GM19240 (cell line): ENCODE data around the gene KAT8.
"Not testable (repeated sequence)": the region's sequence is repeated elsewhere in the genome, so short reads cannot be mapped to it uniquely, and the experiment has no call there.

ENCODE experiments used
- DNase-seq: peaks from one replicate; pipeline ENCODE4 v3.0.0; 2011; ENCODE audit warnings: low spot score; ENCODE audit not compliant: insufficient read length

Gene KAT8

DNA sequence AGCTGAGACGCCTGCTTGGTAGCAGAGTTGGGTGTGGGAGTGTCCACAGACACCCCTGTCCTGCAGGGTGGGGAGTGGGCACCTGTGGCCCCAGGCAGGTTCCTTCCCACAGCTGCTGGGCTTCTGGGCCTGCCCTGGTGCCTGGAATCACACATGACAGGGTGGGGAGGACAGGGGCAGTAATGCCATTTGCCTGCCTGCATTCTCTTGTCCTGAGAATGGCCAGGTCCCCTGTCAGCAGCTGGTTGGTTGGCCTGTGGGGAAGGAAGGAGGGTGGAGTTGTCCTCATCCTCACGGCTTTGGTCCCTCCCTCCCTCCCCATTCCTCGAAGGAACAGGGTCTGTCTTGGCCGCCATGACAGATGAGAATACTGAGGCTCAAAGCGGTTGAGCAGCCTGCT is 33.9 kb upstream of the KAT8 start:
- no peak for DNase-seq

DNA sequence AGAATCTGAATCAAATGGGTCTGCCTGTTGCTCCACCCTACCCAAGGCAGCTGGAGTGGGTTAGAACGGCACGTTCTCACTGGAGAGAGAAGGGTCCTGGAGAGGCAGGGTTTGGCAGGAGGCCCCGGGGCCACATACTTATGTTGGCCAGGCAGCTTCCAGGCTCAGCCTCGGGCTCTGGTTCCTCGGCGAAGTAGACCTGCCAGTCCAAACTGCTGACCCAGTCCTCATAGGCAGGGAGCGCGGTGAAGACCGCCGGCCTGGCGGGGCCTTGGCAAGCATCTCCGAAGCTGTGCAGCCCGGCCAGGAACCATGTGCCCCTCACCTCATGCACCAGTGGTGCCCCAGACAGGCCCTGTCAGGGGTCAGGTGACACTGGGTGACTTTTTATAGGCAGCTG is 33.5 kb upstream of the KAT8 start:
- DNase-seq, result no peak

DNA sequence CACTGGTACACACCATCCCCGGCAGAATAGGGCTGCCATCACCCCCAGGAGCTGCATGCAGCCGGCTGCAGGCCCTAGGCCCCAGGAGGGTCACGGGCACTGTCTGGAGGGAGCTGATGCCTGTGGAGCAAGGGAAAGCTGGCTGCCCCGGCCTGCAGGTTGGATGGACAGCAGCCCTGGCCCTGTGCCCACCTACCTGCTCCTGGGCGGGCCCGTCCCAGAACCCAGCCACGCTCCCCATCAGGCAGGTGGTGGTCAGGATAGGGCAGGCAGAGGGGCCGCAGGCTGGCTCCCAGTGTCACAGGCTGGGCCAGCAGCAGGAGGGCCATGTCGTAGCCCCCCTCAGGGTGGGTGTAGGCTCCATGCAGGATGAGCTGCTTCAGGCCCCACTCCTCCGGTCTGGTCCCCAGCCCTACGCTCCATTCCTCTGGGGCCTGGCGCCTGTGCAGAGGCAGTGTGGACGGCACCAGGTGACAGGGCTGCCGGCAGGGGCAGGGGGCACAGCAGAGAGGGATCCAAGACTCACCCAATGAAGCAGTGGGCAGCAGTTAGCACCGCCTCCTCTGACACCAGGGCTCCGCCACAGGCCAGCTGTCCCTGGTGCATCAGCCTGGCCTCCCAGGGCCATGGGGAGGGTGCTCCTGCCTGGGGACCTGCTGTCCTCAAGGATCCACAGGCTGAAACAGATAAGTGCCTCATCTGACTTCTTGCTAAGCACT is 32.7 kb upstream of the KAT8 start:
- DNase-seq, result no peak

DNA sequence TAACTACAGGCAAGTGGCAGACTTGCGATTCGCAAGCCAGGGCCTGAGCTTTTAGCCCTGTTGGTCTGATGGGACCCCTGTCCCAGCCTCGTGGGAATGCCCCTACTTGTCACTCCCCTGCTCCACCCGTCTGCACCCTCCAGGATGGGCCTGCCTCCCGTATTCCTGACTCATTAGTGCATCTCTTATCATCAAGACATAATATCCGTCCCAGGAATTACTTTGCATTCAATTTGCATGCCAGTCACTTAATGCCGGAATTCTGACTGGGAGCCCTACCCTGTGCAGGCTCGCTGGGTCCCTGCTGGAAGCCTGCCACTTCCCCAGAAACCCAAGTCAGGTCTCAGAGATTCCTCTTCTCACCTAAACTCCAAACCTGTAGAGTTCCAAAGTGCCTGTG is 32.1 kb upstream of the KAT8 start:
- DNase-seq, result no peak

DNA sequence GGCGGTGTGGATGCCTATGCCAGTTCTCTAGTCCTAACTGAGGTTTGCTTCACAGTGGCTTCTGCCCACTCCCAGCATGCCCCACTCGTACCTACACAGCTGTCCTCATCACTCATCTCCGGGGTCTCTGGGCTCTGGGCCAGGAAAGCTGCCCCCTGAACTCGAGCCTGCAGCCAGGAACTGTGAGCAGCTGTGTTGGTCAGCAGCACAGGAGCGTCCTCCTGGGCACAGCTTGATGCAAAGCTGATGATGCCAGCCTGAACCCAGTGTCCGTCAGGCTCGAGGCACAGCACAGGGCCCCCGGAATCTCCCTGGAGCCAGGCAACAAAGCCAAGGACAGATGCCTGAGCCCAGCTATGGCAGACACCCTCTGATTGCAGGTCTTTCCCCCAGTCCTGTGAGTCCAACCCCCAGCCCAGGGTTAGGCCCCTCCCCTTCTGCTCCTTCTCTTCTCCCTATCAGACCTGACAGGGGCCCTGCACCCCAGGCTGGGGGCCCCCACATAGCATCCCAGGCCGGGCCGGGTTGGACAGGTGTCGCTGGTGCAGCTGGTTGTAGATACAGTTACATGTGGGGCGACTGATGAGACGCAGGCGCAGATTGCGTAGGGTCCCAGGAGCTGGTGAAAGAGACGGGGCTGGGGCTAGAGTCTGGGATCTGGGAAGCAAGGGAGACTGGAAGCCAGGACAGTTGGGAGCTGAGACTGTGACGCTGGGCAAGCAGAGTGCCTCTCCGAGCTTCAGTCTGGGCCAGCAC is 31.4 kb upstream of the KAT8 start:
- DNase-seq, result no peak

DNA sequence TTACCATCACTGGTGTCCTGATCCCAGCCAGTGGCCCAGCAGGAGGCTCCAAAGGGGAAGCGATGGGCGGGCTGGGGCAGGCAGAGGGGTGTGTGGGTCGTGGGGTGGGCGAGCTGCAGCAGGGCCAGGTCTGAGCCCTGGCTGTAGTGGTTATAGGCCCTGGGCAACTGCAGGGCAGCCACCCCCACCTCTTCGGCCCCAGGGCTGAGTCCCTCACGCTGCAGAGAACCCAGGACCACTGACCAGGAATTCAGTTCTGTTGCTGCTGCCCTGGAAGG is 30.9 kb upstream of the KAT8 start:
- DNase-seq, result no peak

DNA sequence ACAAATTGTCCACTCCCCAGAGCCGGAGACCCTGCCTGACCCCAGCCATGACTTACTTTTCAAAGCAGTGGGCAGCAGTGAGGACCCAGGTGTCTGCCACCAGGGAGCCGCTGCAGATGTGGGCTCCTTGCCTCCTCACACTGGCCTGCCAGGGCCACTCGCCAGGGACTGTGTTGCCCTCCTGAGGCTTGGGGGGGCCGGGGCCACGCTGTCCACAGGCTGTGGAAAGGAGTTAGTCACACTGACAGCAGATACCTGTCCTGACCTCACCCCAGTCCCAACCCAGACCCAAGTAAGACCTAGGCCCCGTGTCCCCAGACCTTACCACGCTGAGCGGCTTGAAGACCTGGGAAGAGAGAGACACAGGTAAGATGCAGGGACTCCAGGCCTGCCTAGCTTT is 30.0 kb upstream of the KAT8 start:
- DNase-seq, result no peak

DNA sequence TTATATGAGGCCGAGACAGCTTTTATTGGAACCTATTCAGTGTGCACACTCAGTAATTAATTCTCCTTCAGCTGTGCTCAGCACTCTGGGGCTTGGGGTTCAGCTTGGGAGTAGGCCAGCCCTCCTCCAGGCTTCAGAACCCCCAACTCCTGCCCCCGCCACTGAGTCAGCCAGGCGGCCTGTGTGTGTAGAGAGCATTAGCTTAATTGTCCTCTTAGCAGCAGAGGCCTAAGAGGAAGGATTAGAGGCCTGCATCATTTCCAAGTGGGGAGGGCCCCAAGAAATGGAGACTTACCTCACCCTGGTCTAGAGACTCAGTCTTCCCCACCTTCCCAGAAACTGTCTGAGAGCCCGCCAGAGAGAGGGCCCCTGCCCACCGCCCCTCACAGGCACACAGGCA is 29.5 kb upstream of the KAT8 start:
- no peak for DNase-seq

DNA sequence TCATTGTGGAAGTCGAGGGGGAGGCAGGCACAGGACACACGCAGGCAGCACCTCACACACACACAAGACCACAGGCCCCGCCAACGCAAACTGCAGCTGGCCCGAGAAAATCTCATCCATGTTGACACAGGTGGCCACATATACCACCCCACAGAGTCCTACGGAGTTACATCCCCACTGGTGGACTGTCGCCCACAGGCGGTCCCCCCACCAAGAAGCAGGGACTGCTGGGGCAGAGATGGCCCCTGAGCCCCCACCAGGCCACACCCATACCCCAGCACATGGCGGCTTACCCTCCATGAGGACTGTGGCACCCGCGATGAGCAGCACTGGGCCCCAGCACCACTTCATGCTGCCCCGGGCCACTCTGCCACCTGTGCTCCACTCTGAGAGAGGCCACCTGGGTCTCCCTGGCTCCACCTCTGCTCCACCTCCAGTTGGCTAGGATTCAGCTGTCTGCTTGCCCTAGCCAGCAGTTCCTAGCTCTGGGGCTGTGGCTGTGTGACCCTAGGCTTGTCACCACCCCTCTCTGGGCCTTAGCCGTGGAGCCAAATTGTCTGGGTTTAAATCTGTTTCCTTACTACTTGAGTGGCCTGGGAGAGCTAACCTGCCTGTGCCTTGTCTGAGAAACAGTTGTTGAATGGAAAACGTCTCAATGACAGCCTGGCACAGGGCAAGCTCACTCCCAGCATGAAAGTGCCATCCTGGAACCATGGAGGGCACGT is 28.8 kb upstream of the KAT8 start, which contains the start of gene PRSS53:
TSS of gene PRSS53 (minus strand) at position 485 of the 725 bp plus-strand sequence. CDS start at position 351, 134 bp downstream.
- DNase-seq, result no peak

DNA sequence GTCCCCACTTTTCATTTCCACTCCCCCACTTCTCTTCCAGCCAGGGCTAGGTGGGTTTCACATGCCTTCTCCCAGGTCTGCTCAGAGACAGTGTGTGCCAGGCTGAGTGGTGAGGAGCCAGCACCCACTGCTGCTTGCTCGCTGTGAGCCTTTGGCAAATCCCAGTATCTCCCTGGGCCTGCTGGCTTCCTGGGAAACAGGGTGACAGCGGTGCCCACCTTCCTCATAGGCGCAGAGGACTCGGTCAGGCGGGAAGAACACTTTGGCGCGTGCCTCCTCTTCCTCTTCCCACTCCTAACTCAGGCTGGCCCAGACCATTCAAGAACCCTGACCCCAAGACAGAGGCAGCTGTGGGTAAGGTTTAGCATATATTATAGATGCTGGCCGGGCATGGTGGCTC is 28.3 kb upstream of the KAT8 start:
- no peak for DNase-seq

DNA sequence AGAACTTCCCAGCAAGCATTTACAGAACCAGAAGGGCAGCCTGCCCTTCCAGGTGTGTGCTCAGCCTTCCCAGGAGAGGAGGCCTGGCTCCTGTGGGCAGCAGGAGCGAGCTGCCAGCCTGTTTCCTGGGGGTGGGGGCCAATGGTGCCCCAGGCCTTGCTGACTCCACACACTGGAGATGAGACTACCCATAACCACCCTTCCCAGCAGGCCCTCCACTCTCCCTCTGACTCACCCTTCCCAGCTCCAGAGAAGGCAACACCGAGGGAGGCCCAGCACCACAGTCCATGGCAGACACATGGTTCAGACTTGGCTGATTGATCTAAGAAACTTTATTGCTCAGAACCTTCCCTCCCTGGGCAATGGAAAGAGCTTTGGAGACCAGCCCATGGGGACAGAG is 26.9 kb upstream of the KAT8 start:
- DNase-seq, result no peak

DNA sequence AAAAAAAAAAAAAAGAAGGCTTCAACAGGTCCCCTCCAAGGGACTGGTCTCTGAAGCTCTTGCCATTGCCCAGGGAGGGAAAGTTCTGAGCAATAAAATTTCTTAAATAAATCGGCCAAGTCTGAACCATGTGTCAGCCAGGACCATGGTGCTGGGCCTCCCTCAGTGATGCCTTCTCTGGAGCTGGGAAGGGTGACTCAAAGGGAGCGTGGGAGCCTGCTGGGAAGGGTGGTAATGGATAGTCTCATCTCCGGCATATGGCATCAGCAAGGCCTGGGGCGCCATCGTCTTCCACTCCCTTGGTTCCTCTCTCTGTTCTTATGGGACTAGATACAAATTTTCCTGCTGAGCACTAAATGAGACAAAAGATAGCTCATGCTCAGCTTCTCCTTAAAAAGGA is 25.1 kb upstream of the KAT8 start:
- DNase-seq, result no peak

DNA sequence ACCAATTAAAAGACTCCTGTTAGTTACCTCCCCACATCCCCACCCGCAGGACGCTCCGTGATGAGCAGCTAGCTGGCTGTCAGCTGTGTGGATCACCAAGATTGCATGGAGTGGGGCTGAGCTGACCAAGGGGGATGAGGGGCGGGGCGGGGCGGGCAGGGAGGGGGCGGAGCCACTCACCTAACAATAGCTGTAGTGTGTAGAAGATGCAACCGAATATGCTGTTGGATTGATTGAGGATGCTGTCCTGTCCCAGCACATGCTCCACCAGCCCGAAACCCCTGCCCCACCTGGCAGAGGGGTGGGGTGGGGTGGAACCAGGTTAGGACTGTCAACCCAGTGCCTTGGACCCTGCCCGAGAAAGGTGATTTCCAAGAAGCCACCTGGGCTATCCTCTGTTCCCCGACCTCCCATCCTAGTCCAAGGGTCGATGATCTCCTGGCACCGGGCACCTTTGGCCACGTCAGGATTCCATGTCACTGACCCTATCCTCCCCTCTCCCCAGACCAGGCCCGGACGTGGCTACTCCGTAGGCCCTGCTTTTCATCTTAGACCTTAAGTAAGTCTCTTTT is 24.2 kb upstream of the KAT8 start:
- no peak for DNase-seq

DNA sequence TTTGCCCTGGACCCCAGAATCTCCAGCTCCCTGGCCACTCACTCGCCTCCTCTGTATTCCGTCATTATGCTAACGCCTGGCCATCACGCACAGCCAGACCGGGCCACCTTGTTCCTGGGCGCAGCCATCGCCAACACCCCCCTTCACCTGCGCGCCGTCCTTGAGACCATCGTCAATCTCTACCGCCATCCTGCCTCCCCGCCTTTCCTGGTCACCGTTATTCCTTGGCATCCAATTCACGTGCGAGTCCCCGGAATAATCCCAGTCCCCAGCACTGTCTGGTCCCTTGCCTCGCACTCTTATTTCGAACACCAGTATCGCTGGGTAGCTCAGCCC is 23.4 kb upstream of the KAT8 start:
- DNase-seq, result no peak

DNA sequence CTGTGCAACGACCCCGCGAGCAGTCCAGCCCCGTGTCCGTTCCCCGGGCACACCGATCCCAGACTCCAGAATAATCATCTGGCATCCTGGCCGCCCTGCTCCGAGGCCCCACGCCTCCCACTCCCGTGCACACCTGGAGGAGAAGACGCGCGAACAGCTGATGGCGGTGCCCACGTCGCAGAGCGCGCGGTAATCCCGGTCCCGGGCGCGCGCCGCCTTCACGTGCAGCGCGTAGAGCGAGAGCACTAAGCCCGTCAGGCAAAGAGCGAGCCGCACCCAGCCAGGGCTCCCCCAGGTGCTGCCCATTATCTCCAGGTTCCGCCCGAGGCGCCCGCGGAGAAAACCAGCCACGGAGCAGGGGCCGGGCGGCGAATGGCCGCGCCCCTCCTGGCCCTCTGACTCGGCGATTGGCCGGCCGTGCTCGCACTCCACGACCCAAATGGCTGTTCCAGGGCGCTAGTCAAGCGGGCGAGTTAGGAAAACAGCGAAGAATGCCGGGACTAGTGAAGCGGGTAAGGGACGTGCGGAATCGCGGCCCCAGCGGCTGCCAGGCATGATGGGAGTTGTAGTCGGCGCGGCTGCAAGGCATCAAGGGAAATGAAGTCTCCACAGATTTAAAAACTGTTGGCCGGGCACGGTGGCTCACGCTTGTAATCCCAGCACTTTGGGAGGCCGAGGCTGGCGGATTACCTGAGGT is 22.9 kb upstream of the KAT8 start, which contains the start of gene VKORC1:
TSS of gene VKORC1 (minus strand) at position 374 of the 697 bp plus-strand sequence. CDS start at position 306, 68 bp downstream.
- DNase-seq, result peak; percentile 88

DNA sequence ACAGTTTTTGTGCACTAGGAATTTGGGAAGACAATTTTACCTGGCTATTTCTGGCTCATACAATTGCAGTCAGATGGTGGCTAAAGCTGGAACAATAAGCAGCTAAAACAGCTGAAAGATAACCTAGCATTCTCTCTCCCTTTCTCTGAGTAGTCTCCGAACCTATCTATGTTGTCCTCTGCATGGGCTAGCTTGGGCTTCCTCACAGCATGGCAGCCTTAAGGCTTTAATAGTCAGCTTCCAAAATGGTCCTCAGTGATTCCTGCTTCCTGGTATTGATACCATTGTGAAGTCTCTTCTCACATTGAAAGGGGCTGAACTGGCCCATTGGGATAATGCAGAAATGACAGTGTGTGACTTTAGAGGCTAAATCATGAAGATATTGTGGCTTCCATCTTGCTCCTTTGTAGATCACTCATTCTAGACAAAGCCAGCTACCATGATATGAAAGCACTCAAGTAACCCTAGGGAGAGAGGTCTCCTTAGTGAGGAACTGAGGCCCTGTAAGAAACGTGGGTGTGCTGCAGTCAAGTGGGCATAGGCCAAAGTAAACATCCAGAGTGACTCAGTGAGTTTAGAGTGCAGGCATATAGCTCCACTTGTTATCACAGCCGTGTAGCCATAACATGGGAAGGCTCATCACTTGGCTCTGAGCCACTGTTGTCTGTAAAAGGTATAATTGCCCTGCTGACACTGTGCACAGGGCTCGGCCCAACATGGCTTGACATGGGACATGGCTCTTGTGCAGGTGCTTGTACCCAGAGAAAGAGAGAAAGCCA is 17.4 kb upstream of the KAT8 start:
- DNase-seq, result no peak

DNA sequence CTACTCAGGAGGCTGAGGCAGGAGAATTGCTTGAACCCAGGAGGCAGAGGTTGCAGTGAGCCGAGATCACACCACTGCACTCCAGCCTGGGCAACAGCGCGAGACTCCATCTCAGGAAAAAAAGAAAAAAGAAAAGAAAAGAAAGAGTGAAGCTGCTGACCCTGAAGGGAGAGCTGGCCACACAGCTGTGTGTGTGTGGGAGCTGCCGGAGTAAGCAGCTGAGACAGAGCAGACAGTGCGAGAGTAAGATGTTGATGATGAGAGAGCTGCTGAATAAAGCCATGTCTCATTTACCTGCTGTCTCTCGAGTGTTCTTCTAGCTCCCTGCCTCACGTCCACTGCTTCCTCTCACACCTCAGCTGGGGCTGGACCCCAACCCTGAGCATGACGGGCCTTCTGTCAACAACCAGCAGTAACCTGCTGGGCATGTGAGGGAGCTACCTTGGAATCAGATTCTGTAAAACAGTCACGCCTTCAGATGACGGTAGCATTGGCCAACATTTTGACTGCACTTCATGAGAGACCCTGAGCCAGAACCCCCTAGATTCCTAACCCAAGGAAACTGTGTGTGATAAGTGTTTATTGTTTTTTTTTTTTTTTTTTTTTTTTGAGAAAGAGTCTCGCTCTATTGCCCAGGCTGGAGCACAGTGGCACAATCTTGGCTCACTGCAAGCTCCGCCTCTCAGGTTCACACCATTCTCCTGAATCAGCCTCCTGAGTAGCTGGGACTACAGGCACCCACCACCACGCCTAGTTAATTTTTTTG is 16.4 kb upstream of the KAT8 start:
- not testable (repeated sequence) for DNase-seq

DNA sequence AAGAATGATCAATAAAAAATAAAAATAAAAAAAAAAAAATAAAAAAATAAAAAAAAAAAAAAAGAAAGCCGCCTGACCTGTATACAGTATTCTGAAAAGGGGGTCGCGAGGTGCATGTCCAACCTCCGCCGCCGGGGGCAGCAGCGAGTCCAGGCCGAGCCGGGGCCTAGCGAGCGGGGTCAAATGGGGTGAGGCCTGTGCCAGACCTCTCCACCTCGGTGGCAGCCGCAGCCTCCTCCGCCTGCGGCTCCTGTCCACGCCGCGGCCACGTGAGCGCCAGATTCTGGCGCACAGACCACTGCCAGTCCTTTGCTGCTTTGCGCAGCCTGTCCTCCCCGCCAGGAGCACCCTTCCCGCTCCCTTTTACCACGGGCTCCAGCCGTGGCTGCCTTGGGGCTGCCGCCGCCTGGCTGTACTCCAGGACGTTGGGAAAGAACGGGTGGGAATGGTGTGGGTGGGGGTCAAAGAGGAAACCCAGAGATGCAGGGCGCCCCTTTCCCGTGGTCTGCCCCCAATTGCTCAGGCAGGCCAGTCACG is 11.7 kb upstream of the KAT8 start:
- DNase-seq, result peak; percentile 78

DNA sequence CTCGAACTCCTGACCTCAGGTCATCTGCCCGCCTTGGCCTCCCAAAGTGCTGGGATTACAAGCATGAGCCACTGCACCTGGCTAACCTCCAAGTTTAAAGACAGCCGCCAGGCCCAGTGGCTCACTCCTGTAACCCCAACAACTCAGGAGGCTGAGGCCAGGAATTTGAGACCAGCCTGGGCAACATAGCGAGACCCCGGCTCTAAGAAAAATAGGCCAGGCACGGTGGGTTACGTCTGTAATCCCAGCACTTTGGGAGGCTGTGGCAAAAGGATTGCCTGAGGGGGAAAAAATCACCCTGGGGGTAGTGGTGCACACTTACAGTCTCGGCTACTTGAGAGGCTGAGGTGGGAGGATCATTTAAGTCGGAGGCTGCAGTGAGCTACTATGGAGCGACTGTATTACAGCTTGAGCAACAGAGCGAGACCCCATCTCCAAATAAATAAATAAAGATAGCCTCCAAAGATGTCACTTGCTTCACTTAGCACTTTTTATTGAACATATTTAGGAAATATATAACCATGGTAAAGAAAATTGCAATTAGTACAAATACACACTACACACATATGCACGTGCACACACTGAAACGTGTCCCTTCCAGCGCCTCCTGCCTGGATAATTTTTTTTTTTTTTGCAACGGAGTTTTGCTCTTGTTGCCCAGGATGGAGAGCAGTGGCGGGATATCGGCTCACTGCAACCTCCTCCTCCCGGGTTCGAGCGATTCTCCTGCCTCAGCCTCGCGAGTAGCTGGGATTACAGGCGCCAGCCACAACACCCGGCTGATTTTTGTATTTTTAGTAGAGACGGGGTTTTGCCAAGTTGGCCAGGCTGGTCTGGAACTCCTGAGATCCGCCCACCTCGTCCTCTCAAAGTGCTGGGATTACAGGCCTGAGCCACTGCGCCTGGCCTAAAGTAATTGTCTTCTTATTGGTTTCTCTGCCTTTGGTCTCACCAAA is 10.7 kb upstream of the KAT8 start:
- no peak for DNase-seq
